GM12801 (cell line): ENCODE measurements around the gene GOLPH3L.

ENCODE experiments used
- CTCF ChIP-seq: IDR thresholded peaks from one replicate; pipeline ENCODE4 v1.5.1; 2011; ENCODE audit warnings: control low read depth; ENCODE audit not compliant: insufficient read length; ENCODE audit errors: extremely low read depth

GOLPH3L gene

GRCh38 chr1:150610576-150610975 is 86.4 kb downstream of the GOLPH3L start:
- TF ChIP-seq CTCF: no peak

GRCh38 chr1:150609732-150610131 is 87.2 kb downstream of the GOLPH3L start:
- no peak for TF ChIP-seq CTCF

- no peak for TF ChIP-seq CTCF
Observed at GRCh38 chr1:150606463-150607142, 90.4 kb downstream of the GOLPH3L start.

GRCh38 chr1:150604226-150604588 is 92.7 kb downstream of the GOLPH3L start:
- TF ChIP-seq CTCF: no peak

GRCh38 chr1:150603711-150604110 is 93.2 kb downstream of the GOLPH3L start:
- TF ChIP-seq CTCF: no peak

GRCh38 chr1:150601540-150601939 is 95.4 kb downstream of the GOLPH3L start:
- no peak for TF ChIP-seq CTCF

GRCh38 chr1:150596976-150597375 is 100.0 kb downstream of the GOLPH3L start:
- TF ChIP-seq CTCF: no peak
